HL-60 (cell line): ENCODE results near the gene UPP2.

Source experiments
- GABPA ChIP-seq: IDR thresholded peaks from 2 replicates; pipeline ENCODE4 v1.6.1; 2012; ENCODE audit warnings: low read depth
- POLR2AphosphoS5 ChIP-seq: IDR thresholded peaks from 2 replicates; pipeline ENCODE4 v1.6.1; 2012; ENCODE audit warnings: low read depth
- TF ChIP-seq, protein P1 (sequence below): IDR thresholded peaks from one replicate; pipeline ENCODE4 v1.5.1; 2011; ENCODE audit warnings: low read length, control low read depth, inconsistent platforms; ENCODE audit not compliant: insufficient read depth
- TF ChIP-seq, protein P2 (sequence below): IDR thresholded peaks from 2 replicates; pipeline ENCODE4 v1.6.1; 2012; ENCODE audit warnings: low read depth; ENCODE audit not compliant: insufficient replicate concordance

DNA sequence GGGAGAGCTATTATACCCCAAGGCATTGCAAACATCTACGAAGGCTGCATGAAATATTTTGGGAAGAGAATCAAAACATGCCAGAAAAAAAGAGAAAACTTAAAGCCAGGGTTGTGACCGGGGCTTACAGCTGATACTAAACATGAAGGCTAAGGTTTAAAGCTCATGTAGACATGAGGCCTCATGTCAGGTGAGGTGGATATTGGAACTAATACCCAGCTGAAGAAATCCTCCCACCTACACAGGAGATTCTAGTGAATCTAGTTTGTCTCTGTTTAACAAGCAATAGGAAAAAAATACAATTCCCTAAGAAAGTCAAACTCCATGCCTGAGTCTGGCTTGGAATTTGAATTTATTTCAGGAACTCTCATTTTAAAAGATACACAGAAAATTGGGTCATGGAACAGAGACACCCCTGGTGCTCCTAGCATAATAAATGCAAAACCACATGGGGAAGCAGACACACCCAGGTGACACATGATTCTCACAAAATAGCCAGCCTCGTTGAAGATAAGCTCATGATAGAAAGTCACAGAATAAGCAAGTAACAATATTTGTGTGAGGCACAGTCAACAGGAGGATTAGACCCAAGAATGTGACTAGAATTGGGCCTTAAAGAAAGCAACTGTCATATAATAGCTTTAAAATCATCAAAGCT is 42.2 kb downstream of the UPP2 start:
- TF ChIP-seq POLR2AphosphoS5 (no peak), GABPA (no peak)
- TF ChIP-seq, protein P1, sequence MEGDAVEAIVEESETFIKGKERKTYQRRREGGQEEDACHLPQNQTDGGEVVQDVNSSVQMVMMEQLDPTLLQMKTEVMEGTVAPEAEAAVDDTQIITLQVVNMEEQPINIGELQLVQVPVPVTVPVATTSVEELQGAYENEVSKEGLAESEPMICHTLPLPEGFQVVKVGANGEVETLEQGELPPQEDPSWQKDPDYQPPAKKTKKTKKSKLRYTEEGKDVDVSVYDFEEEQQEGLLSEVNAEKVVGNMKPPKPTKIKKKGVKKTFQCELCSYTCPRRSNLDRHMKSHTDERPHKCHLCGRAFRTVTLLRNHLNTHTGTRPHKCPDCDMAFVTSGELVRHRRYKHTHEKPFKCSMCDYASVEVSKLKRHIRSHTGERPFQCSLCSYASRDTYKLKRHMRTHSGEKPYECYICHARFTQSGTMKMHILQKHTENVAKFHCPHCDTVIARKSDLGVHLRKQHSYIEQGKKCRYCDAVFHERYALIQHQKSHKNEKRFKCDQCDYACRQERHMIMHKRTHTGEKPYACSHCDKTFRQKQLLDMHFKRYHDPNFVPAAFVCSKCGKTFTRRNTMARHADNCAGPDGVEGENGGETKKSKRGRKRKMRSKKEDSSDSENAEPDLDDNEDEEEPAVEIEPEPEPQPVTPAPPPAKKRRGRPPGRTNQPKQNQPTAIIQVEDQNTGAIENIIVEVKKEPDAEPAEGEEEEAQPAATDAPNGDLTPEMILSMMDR: no peak
- TF ChIP-seq, protein P2, sequence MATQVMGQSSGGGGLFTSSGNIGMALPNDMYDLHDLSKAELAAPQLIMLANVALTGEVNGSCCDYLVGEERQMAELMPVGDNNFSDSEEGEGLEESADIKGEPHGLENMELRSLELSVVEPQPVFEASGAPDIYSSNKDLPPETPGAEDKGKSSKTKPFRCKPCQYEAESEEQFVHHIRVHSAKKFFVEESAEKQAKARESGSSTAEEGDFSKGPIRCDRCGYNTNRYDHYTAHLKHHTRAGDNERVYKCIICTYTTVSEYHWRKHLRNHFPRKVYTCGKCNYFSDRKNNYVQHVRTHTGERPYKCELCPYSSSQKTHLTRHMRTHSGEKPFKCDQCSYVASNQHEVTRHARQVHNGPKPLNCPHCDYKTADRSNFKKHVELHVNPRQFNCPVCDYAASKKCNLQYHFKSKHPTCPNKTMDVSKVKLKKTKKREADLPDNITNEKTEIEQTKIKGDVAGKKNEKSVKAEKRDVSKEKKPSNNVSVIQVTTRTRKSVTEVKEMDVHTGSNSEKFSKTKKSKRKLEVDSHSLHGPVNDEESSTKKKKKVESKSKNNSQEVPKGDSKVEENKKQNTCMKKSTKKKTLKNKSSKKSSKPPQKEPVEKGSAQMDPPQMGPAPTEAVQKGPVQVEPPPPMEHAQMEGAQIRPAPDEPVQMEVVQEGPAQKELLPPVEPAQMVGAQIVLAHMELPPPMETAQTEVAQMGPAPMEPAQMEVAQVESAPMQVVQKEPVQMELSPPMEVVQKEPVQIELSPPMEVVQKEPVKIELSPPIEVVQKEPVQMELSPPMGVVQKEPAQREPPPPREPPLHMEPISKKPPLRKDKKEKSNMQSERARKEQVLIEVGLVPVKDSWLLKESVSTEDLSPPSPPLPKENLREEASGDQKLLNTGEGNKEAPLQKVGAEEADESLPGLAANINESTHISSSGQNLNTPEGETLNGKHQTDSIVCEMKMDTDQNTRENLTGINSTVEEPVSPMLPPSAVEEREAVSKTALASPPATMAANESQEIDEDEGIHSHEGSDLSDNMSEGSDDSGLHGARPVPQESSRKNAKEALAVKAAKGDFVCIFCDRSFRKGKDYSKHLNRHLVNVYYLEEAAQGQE: no peak
